IPS DF 6.9 (cell line): ENCODE measurements around the gene PAQR3.
A peak's percentile ranks its signal among the peaks of the same experiment; 100 is the strongest.

Experiments used
- DNase-seq: peaks from one replicate; pipeline ENCODE4 v3.0.0-alpha.2; 2013; ENCODE audit warnings: low read depth, low spot score
- H3K27ac ChIP-seq: one replicate; pipeline ENCODE4 v1.5.1; 2013; ENCODE audit warnings: low read length, control low read depth
- H3K27me3 ChIP-seq: 2 replicates; pipeline ENCODE4 v1.6.1; 2013; ENCODE audit warnings: mild to moderate bottlenecking, low read length; ENCODE audit not compliant: control insufficient read depth, insufficient read depth
- H3K36me3 ChIP-seq: 2 replicates; pipeline ENCODE4 v1.6.1; 2013; ENCODE audit warnings: low read length; ENCODE audit not compliant: control insufficient read depth, insufficient read depth
- H3K4me1 ChIP-seq: 2 replicates; pipeline ENCODE4 v1.6.1; 2013; ENCODE audit warnings: low read length; ENCODE audit not compliant: control insufficient read depth, insufficient read depth
- H3K4me3 ChIP-seq: 2 replicates; pipeline ENCODE4 v1.5.1; 2013; ENCODE audit warnings: mild to moderate bottlenecking, low read length
- H3K9me3 ChIP-seq: 2 replicates; pipeline ENCODE4 v1.6.1; 2013; ENCODE audit warnings: low read length, inconsistent platforms; ENCODE audit not compliant: control insufficient read depth, insufficient read depth
- WGBS: extraction: QIAGEN DNeasy Blood & Tissue Kit; methylation state at CpG from one replicate; pipeline ENCODE4 v1.1.7; 2013; ENCODE audit warnings: mixed read lengths, missing lambda C conversion rate; ENCODE audit not compliant: insufficient read length, insufficient coverage; 5-methylcytosine and 5-hydroxymethylcytosine counted together

Gene PAQR3, protein sequence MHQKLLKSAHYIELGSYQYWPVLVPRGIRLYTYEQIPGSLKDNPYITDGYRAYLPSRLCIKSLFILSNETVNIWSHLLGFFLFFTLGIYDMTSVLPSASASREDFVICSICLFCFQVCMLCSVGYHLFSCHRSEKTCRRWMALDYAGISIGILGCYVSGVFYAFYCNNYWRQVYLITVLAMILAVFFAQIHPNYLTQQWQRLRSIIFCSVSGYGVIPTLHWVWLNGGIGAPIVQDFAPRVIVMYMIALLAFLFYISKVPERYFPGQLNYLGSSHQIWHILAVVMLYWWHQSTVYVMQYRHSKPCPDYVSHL

DNA sequence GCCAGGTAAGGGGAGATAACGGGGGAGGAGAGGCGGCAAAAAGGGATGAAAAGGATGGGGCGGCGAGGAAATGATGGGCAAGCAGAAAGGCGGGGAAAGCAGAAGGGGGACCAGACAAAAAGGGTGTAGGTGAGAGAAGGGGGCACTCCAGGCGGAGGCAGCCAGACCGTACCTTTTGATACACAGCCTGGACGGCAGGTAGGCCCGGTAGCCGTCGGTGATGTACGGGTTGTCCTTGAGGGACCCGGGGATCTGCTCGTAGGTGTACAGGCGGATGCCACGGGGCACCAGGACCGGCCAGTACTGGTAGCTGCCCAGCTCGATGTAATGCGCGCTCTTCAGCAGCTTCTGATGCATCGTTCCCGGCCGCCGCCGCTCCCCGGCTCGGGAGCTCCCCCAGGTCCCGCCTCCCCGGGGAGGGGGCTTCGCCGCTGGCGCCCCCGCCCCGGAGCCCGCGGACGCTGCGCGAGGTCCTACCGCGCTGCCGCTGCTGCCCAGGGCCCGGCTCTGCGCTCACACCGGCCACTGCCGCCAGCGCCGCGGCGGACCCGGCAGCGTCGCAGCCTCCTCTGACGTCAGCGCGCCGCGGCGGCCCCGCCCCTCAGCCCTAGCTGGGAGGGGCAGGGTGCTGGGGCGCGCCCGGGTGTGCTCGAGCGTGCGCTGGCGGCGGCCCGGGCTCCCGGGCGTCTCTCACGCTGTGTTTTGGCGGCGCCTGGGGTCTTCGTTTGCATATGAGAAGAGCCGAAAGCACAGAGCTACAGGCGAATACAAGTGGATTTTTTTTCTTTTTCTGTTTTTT is at the start of gene PAQR3:
Gene PAQR3, minus strand, starts transcription at position 571 of the 799 bp plus-strand sequence. Its CDS starts 214 bp downstream, at position 357.
- no peaks in the 10 kb centered on the region for H3K36me3 ChIP-seq
- no peaks in the 10 kb centered on the region; the same call in 1 of the 2 replicates for H3K27me3 ChIP-seq
- no CpG with 5 or more reads among the region's 77 CpGs for WGBS
- no peaks in the 10 kb centered on the region for H3K9me3 ChIP-seq
- H3K4me1 ChIP-seq = peaks cover 6% of the 10 kb centered on the region
- no peak for DNase-seq
- peak within 1 kb of the TSS; percentile 56 for H3K4me3 ChIP-seq
- no peak within 1 kb of the TSS for H3K27ac ChIP-seq

- H3K4me3 ChIP-seq = no peak overlapping the region
- H3K9me3 ChIP-seq = no peaks in the 10 kb centered on the region
- H3K27ac ChIP-seq = no peak overlapping the region
- no CpG with 5 or more reads among the region's 1 CpG for WGBS
- DNase-seq = no peak
- H3K36me3 ChIP-seq = no peaks in the 10 kb centered on the region
- no peaks in the 10 kb centered on the region for H3K27me3 ChIP-seq
- no peaks in the 10 kb centered on the region for H3K4me1 ChIP-seq
These were observed 48.4 kb upstream of the PAQR3 start for GRCh38 chr4:78987683-78988082.

GRCh38 chr4:78984593-78984992 is 45.4 kb upstream of the PAQR3 start:
- Histone ChIP-seq H3K36me3 (no peaks in the 10 kb centered on the region), H3K27ac (no peak overlapping the region), H3K9me3 (peaks cover 2% of the 10 kb centered on the region; the same call in 1 of the 2 replicates), H3K4me3 (no peak overlapping the region), H3K27me3 (no peaks in the 10 kb centered on the region), H3K4me1 (no peaks in the 10 kb centered on the region)
- no peak for DNase-seq
- no CpG with 5 or more reads among the region's 2 CpGs for WGBS

DNA sequence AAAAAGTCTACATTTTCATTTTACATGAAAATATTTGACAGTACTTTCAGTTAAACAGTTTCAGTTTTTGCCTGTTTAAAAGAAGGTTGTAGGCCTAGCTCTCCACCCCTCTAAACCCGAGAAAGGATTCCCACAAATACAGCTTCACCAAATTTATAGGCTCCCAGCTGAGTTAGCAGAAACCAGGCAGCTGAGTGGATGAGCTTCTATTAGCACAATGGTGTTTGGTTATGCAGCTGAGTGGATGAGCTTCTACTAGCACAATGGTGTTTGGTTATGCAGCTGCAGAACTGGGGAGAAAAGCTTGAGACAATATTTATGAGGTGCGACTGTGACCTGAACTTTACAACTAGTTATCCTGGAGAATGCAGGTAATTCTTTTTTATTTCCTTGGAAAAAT is 36.6 kb upstream of the PAQR3 start:
- Histone ChIP-seq H3K4me1 (no peaks in the 10 kb centered on the region), H3K36me3 (no peaks in the 10 kb centered on the region), H3K27me3 (no peaks in the 10 kb centered on the region), H3K9me3 (no peaks in the 10 kb centered on the region), H3K4me3 (no peak overlapping the region), H3K27ac (no peak overlapping the region)
- WGBS = no CpG with 5 or more reads among the region's 2 CpGs
- no peak for DNase-seq

GRCh38 chr4:78971776-78972175 is 32.5 kb upstream of the PAQR3 start:
- Histone ChIP-seq H3K4me1 (no peaks in the 10 kb centered on the region), H3K27me3 (no peaks in the 10 kb centered on the region), H3K36me3 (no peaks in the 10 kb centered on the region), H3K4me3 (no peak overlapping the region), H3K27ac (no peak overlapping the region), H3K9me3 (no peaks in the 10 kb centered on the region)
- no peak for DNase-seq
- WGBS = no CpG with 5 or more reads among the region's 1 CpG

DNA sequence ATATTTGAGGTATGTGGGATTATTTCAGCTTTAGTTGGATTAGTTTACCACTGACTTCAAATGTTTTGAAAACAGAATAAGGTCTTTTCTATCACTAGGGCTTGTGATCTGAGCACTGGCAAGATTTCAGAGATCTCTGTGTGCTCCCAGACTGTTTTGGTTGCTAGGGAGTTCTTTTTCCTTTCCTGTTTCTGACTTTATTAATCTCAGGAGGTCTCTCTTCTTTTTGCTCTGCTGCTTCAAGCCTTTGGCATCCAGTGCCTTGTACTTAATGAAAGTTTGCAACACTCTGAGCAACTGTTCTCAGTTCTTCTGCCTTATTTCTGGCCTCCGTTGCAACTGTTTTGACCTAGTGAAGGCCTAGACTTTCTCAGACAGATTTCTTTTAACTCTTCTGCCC is 32.1 kb upstream of the PAQR3 start:
- no peaks in the 10 kb centered on the region for H3K27me3 ChIP-seq
- no peaks in the 10 kb centered on the region for H3K36me3 ChIP-seq
- no CpG with 5 or more reads among the region's 1 CpG for WGBS
- H3K4me3 ChIP-seq = no peak overlapping the region
- H3K4me1 ChIP-seq = no peaks in the 10 kb centered on the region
- DNase-seq = no peak
- no peak overlapping the region for H3K27ac ChIP-seq
- H3K9me3 ChIP-seq = no peaks in the 10 kb centered on the region

GRCh38 chr4:78962597-78963115 is 23.4 kb upstream of the PAQR3 start:
- Histone ChIP-seq H3K4me3 (no peak overlapping the region), H3K4me1 (no peaks in the 10 kb centered on the region), H3K27me3 (no peaks in the 10 kb centered on the region), H3K27ac (no peak overlapping the region), H3K36me3 (no peaks in the 10 kb centered on the region), H3K9me3 (no peaks in the 10 kb centered on the region)
- WGBS = no CpG with 5 or more reads among the region's 2 CpGs
- DNase-seq = no peak

GRCh38 chr4:78960926-78961325 is 21.7 kb upstream of the PAQR3 start:
- DNase-seq = no peak
- Histone ChIP-seq H3K4me1 (no peaks in the 10 kb centered on the region), H3K4me3 (no peak overlapping the region), H3K27ac (no peak overlapping the region), H3K9me3 (no peaks in the 10 kb centered on the region), H3K27me3 (no peaks in the 10 kb centered on the region), H3K36me3 (no peaks in the 10 kb centered on the region)
- no CpG with 5 or more reads among the region's 3 CpGs for WGBS

DNA sequence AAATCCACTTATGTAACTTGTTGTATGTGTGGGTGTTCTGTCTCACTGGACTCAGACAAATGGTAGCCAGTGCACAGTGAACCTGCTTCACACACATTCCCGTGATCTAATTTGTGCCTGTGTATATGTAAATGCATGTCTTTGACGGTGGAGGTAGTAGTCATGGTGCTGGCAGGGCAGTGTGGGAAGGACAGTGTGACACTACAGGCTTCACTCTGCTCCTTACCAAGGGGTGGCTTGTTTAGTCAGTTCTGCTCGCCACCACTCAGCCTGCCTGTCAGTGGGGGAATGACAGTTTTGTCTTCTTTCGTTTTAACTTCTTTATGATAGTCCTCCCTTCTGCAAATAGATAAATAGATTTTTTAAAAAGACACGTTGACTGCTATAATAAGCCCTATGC is 17.7 kb upstream of the PAQR3 start:
- no CpG with 5 or more reads among the region's 5 CpGs for WGBS
- no peaks in the 10 kb centered on the region for H3K36me3 ChIP-seq
- H3K4me3 ChIP-seq = no peak overlapping the region
- no peaks in the 10 kb centered on the region for H3K27me3 ChIP-seq
- no peaks in the 10 kb centered on the region for H3K9me3 ChIP-seq
- no peaks in the 10 kb centered on the region for H3K4me1 ChIP-seq
- DNase-seq = no peak
- no peak overlapping the region for H3K27ac ChIP-seq

GRCh38 chr4:78953769-78954666 is 14.8 kb upstream of the PAQR3 start:
- H3K36me3 ChIP-seq = no peaks in the 10 kb centered on the region

More at GRCh38 chr4:78953769-78954666, 14.8 kb upstream of the PAQR3 start:
- no peaks in the 10 kb centered on the region for H3K27me3 ChIP-seq
- no peaks in the 10 kb centered on the region for H3K4me1 ChIP-seq
- DNase-seq = no peak
- WGBS = no CpG with 5 or more reads among the region's 11 CpGs
- H3K9me3 ChIP-seq = no peaks in the 10 kb centered on the region
- H3K4me3 ChIP-seq = no peak overlapping the region
- H3K27ac ChIP-seq = no peak overlapping the region
